OCI-LY1 (cell line): Measurements from ENCODE around the gene ITGB8.

ENCODE experiments used
- H2AFZ ChIP-seq: fragments of 200-600 bp; sonication (generic), shearing (Covaris generic); 2 replicates; pipeline ENCODE4 v1.6.0; 2014; ENCODE audit warnings: antibody characterized with exemption, mild to moderate bottlenecking, low read length
- H3F3A ChIP-seq: fragments of 200-600 bp; sonication (generic), shearing (Covaris generic); 2 replicates; pipeline ENCODE4 v1.6.0; 2014; ENCODE audit warnings: mild to moderate bottlenecking, antibody characterized with exemption, low read length, moderate library complexity; ENCODE audit not compliant: insufficient read depth
- H3K27ac ChIP-seq: fragments of 200-600 bp; sonication (generic); 2 replicates; pipeline ENCODE4 v1.5.1; 2014; ENCODE audit warnings: low read length, mixed run types, mild to moderate bottlenecking, low read depth; ENCODE audit not compliant: poor library complexity, severe bottlenecking
- H3K27me3 ChIP-seq: fragments of 200-600 bp; sonication (generic); 2 replicates; pipeline ENCODE4 v1.6.0; 2014; ENCODE audit warnings: antibody characterized with exemption, mild to moderate bottlenecking, low read length, moderate library complexity; ENCODE audit not compliant: insufficient read depth
- H3K36me3 ChIP-seq: fragments of 200-600 bp; sonication (generic); 2 replicates; pipeline ENCODE4 v1.6.1; 2014; ENCODE audit warnings: mild to moderate bottlenecking, antibody characterized with exemption, low read length, moderate library complexity, mixed read lengths; ENCODE audit not compliant: insufficient read depth
- H3K4me1 ChIP-seq: fragments of 200-600 bp; sonication (generic); 2 replicates; pipeline ENCODE4 v1.5.1; 2014; ENCODE audit warnings: mild to moderate bottlenecking, low read length, moderate library complexity; ENCODE audit not compliant: insufficient read depth, severe bottlenecking
- H3K4me2 ChIP-seq: fragments of 200-600 bp; sonication (generic), shearing (Covaris generic); 2 replicates; pipeline ENCODE4 v1.6.1; 2014; ENCODE audit warnings: low read length
- H3K4me3 ChIP-seq: fragments of 200-600 bp; sonication (generic); 2 replicates; pipeline ENCODE4 v1.5.1; 2014; ENCODE audit warnings: low read length, low read depth, mild to moderate bottlenecking, mixed read lengths; ENCODE audit not compliant: poor library complexity, severe bottlenecking
- H3K79me2 ChIP-seq: fragments of 200-600 bp; shearing (Covaris generic); 2 replicates; pipeline ENCODE4 v1.6.1; 2016; ENCODE audit warnings: mixed run types, low read length, mixed read lengths; ENCODE audit not compliant: insufficient read depth
- H3K9ac ChIP-seq: fragments of 200-600 bp; sonication (generic), shearing (Covaris generic); 2 replicates; pipeline ENCODE4 v1.6.1; 2014; ENCODE audit warnings: mild to moderate bottlenecking, low read length, mixed read lengths
- H3K9me2 ChIP-seq: fragments of 200-600 bp; sonication (generic), shearing (Covaris generic); 2 replicates; pipeline ENCODE4 v1.6.1; 2014; ENCODE audit warnings: low read depth, mild to moderate bottlenecking, low read length, mixed read lengths
- H3K9me3 ChIP-seq: fragments of 200-600 bp; shearing (Covaris generic); 2 replicates; pipeline ENCODE4 v1.6.1; 2014; ENCODE audit warnings: low read length, mixed read lengths
- H4K20me1 ChIP-seq: fragments of 200-600 bp; sonication (generic), shearing (Covaris generic); 2 replicates; pipeline ENCODE4 v1.6.0; 2016; ENCODE audit warnings: mild to moderate bottlenecking, low read length; ENCODE audit not compliant: insufficient read depth
- CTCF ChIP-seq: fragments of 200-600 bp; sonication (generic), shearing (Covaris generic); IDR thresholded peaks from 2 replicates; pipeline ENCODE4 v1.5.1; 2017; ENCODE audit warnings: mild to moderate bottlenecking, antibody characterized with exemption, low read length, moderate library complexity, mixed read lengths
- EZH2 ChIP-seq: fragments of 200-600 bp; sonication (generic), shearing (Covaris generic); IDR thresholded peaks from 2 replicates; pipeline ENCODE4 v1.8.0; 2017; ENCODE audit warnings: borderline replicate concordance, mixed run types, mild to moderate bottlenecking, antibody characterized with exemption, low read length, moderate library complexity, mixed read lengths

ITGB8 gene

DNA sequence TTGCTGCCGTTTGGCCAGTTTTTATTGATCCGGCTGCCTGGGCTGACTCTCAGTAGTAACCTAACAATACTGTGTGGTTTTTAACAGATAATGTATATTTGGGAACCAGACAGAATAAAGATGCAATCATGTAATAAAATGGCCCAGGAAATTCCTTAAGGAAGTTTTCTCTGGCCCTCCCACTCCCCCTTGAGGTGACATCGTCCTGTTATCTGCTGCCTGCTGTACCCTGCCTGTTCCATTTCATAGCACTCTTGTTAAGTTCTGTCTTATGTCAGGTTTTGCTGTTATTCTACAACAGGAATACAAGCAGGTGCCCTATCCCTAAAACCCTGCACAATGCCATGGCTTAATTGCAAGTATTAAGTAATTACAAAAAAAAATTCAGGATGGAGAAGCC lies 12.5 kb downstream of the ITGB8 start:
- H3K4me2 ChIP-seq: no peak overlapping the region

GRCh38 chr7:20343941-20344340 lies 13.2 kb downstream of the ITGB8 start:
- no peak overlapping the region for H3K9ac ChIP-seq
- no peak overlapping the region for H2AFZ ChIP-seq
- peaks cover 13% of the 10 kb centered on the region for H3K4me1 ChIP-seq
- H3K27ac ChIP-seq: no peak overlapping the region
- no peak overlapping the region for H3K4me3 ChIP-seq
- no peaks in the 10 kb centered on the region for H4K20me1 ChIP-seq
- no peaks in the 10 kb centered on the region for H3K79me2 ChIP-seq
- no peak overlapping the region for H3K4me2 ChIP-seq
- H3K36me3 ChIP-seq: peaks cover 18% of the 10 kb centered on the region
- no peaks in the 10 kb centered on the region for H3K27me3 ChIP-seq
- no peak for TF ChIP-seq CTCF
- TF ChIP-seq EZH2: no peak
- no peaks in the 10 kb centered on the region for H3K9me3 ChIP-seq
- H3F3A ChIP-seq: no peaks in the 10 kb centered on the region
- no peaks in the 10 kb centered on the region for H3K9me2 ChIP-seq

More for the DNA sequence above, 12.5 kb downstream of the ITGB8 start:
- no peaks in the 10 kb centered on the region for H3K79me2 ChIP-seq
- TF ChIP-seq EZH2: no peak
- TF ChIP-seq CTCF: peak; percentile 12; the same call in 1 of the 2 replicates
- H3K9me2 ChIP-seq: no peaks in the 10 kb centered on the region
- no peaks in the 10 kb centered on the region for H3F3A ChIP-seq
- H3K4me1 ChIP-seq: peaks cover 13% of the 10 kb centered on the region
- H3K9ac ChIP-seq: no peak overlapping the region
- H2AFZ ChIP-seq: no peak overlapping the region
- H4K20me1 ChIP-seq: no peaks in the 10 kb centered on the region
- H3K36me3 ChIP-seq: peaks cover 18% of the 10 kb centered on the region
- no peak overlapping the region for H3K4me3 ChIP-seq
- no peak overlapping the region for H3K27ac ChIP-seq
- H3K9me3 ChIP-seq: no peaks in the 10 kb centered on the region
- H3K27me3 ChIP-seq: no peaks in the 10 kb centered on the region

DNA sequence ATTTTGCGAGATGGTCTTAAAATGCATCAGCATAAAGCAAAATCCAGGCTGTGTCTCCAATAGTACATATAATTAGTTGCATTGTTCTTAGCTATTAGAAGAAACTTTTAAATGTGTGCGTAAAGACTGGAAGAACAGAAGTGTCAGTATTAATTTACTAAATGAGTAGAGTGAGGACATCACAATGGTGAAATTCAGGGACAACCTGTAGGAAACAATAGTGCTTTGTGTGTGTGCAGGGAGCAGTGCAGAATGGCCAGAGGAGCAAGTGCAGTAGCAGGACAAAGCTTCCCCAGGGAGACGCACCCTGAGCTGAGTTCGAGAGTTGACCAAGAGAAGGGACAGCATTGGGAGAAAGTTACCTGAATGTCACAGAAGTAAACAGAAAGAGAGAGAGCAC lies 13.7 kb downstream of the ITGB8 start:
- Histone ChIP-seq H3K9ac (no peak overlapping the region), H3K27me3 (no peaks in the 10 kb centered on the region), H3K4me1 (peaks cover 13% of the 10 kb centered on the region), H3K36me3 (peaks cover 18% of the 10 kb centered on the region), H3F3A (no peaks in the 10 kb centered on the region), H2AFZ (no peak overlapping the region), H3K9me2 (no peaks in the 10 kb centered on the region), H3K4me3 (no peak overlapping the region), H4K20me1 (no peaks in the 10 kb centered on the region), H3K79me2 (no peaks in the 10 kb centered on the region), H3K4me2 (no peak overlapping the region), H3K9me3 (no peaks in the 10 kb centered on the region), H3K27ac (no peak overlapping the region)
- TF ChIP-seq CTCF: no peak
- no peak for TF ChIP-seq EZH2
